Osteocyte (in vitro differentiated cells): ENCODE data around the gene HTR6. TPM values are rescaled to one million over a fixed set of nuclear protein-coding genes. Genes with fewer than 3 reads are reported as not detected.

ENCODE experiments used
- DNase-seq: peaks from one replicate; pipeline ENCODE4 v3.0.0; 2021; ENCODE audit warnings: mixed read lengths; ENCODE audit not compliant: unreplicated experiment; ENCODE audit errors: extremely low spot score
- H3K27ac Mint-ChIP-seq: one replicate; pipeline ENCODE4 v1.8.0; 2021; ENCODE audit warnings: mild to moderate bottlenecking, mixed read lengths; ENCODE audit not compliant: unreplicated experiment
- H3K27me3 Mint-ChIP-seq: one replicate; pipeline ENCODE4 v1.8.0; 2021; ENCODE audit warnings: mixed read lengths; ENCODE audit not compliant: unreplicated experiment
- H3K36me3 Mint-ChIP-seq: one replicate; pipeline ENCODE4 v1.8.0; 2021; ENCODE audit warnings: mixed read lengths; ENCODE audit not compliant: unreplicated experiment
- H3K4me1 Mint-ChIP-seq: one replicate; pipeline ENCODE4 v1.8.0; 2021; ENCODE audit warnings: mixed read lengths; ENCODE audit not compliant: unreplicated experiment
- H3K4me3 Mint-ChIP-seq: one replicate; pipeline ENCODE4 v1.8.0; 2021; ENCODE audit warnings: mild to moderate bottlenecking, moderate library complexity, mixed read lengths; ENCODE audit not compliant: unreplicated experiment
- H3K9me3 Mint-ChIP-seq: one replicate; pipeline ENCODE4 v1.8.0; 2021; ENCODE audit warnings: mixed read lengths; ENCODE audit not compliant: unreplicated experiment
- CTCF ChIP-seq: fragments of 200-600 bp; sonication (generic); IDR thresholded peaks from 2 replicates; pipeline ENCODE4 v1.5.0; 2021; ENCODE audit warnings: antibody characterized with exemption, mild to moderate bottlenecking, moderate library complexity
- long read RNA-seq: library from polyadenylated mRNA; unstranded; transcript quantifications from one replicate; pipeline ENCODE4 v2.0.0, GENCODE V29; 2021
- total RNA-seq: library from RNA; stranded (reverse); gene quantifications from 2 replicates; pipeline ENCODE4 v1.2.1, GENCODE V29; 2021

HTR6 gene
- total RNA-seq = 0.16 TPM in 1 of 2 replicates, not detected in the other
- long read RNA-seq = 0 reads

GRCh38 chr1:19664453-19665185 lies at the start of gene HTR6:
Gene HTR6 (plus strand): TSS chr1:19664875. CDS start chr1:19665754, 879 bp downstream.
- peak within 1 kb of the TSS; percentile 57 for H3K4me3 Mint-ChIP-seq
- peaks cover 9% of the 10 kb centered on the region for H3K4me1 Mint-ChIP-seq
- no peaks in the 10 kb centered on the region for H3K9me3 Mint-ChIP-seq
- no peak within 1 kb of the TSS for H3K27ac Mint-ChIP-seq
- H3K36me3 Mint-ChIP-seq = no peaks in the 10 kb centered on the region
- peaks cover 48% of the 10 kb centered on the region for H3K27me3 Mint-ChIP-seq
- no peak for TF ChIP-seq CTCF
- no peak for DNase-seq

- peaks cover 15% of the 10 kb centered on the region for H3K36me3 Mint-ChIP-seq
- peaks cover 50% of the 10 kb centered on the region for H3K4me1 Mint-ChIP-seq
- DNase-seq = no peak
- no peaks in the 10 kb centered on the region for H3K27me3 Mint-ChIP-seq
- no peak overlapping the region for H3K27ac Mint-ChIP-seq
- no peak for TF ChIP-seq CTCF
- no peaks in the 10 kb centered on the region for H3K9me3 Mint-ChIP-seq
- H3K4me3 Mint-ChIP-seq = no peak overlapping the region
Observed at GRCh38 chr1:19615438-19615837, 49.2 kb upstream of the HTR6 start.

DNA sequence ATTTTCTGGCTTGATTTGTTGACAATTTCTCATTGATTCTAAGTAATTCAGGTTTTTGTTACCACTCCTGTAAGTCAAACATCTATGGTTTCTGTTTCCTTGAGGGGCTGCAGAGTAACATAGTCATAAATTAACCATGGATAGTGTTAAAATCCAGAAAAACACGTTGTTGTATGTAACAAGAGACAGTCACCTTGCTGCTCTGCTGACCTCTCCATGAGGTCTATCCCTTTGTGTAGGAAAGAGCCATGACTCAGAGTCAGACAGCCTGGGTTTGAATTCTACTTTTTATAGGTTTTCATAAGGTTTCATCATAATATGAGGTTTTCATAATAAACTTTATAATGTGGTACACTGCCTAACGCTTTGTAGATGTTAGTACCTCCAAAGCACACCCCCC lies 48.2 kb upstream of the HTR6 start:
- TF ChIP-seq CTCF = no peak
- Mint-ChIP-seq H3K27me3 (no peaks in the 10 kb centered on the region), H3K36me3 (peaks cover 15% of the 10 kb centered on the region), H3K4me1 (peaks cover 61% of the 10 kb centered on the region), H3K27ac (no peak overlapping the region), H3K4me3 (no peak overlapping the region), H3K9me3 (no peaks in the 10 kb centered on the region)
- no peak for DNase-seq

DNA sequence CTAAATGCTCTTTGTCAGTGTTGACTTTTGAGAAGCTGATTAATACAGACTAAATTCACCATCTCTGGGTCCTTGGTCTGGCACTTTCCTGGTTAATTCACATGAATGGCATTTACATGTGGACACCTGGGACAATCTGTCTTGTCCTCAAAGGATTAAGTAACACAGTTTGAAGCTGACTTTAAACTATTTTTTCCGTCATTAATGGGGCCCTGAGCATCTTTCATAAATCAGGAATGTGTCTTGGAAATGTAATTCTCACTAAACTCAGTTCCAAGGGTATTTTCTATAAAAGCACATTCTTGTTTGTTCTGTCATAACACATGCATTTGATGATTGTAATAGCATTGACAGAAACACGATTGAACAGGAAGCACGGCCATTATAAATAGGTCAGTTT lies 47.3 kb upstream of the HTR6 start:
- Mint-ChIP-seq H3K27me3 (no peaks in the 10 kb centered on the region), H3K9me3 (no peaks in the 10 kb centered on the region), H3K4me1 (peaks cover 70% of the 10 kb centered on the region), H3K36me3 (peaks cover 15% of the 10 kb centered on the region), H3K27ac (no peak overlapping the region), H3K4me3 (no peak overlapping the region)
- no peak for TF ChIP-seq CTCF
- DNase-seq = no peak

DNA sequence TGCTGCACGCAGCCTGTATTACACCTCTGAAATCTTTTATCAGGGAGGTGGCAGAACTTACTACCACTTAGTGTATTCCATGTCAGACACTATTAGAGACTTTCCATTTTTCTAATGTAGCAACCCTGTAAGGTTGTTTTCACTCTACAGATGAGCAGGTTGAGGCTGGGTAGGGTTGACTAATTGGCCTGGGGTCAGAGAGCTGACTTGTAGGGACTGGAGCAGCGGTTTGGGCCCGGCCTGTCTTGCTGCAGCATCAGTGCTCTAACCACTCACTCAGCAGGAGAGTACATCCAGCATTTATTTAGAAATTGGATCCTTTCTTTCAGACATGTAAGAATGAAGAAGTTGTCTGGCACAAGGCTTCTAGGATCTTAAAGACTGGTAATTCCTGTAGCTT lies 46.2 kb upstream of the HTR6 start:
- peak overlapping the region; percentile 85 for H3K27ac Mint-ChIP-seq
- no peak for DNase-seq
- H3K9me3 Mint-ChIP-seq = no peaks in the 10 kb centered on the region

More for the DNA sequence above, 46.2 kb upstream of the HTR6 start:
- Mint-ChIP-seq H3K27me3 (no peaks in the 10 kb centered on the region), H3K4me1 (peaks cover 79% of the 10 kb centered on the region), H3K4me3 (peak overlapping the region; percentile 47), H3K36me3 (peaks cover 12% of the 10 kb centered on the region)
- no peak for TF ChIP-seq CTCF
